NCI-H460 (cell line): ENCODE measurements around the gene ASL. TPM values are rescaled to one million over a fixed set of nuclear protein-coding genes. Genes with fewer than 3 reads are reported as not detected.
"Not testable (repeated sequence)": the region's sequence is repeated elsewhere in the genome, so short reads cannot be mapped to it uniquely, and the experiment has no call there.

ENCODE experiments used
- DNase-seq: peaks from one replicate; pipeline ENCODE4 v3.0.0-alpha.2; 2016; ENCODE audit warnings: low read depth; ENCODE audit errors: extremely low read depth
- total RNA-seq: library from RNA; depleted of rRNA; stranded (reverse); fragments of >200 nt; shearing (Covaris generic); gene quantifications from 2 replicates; pipeline ENCODE4 v1.2.3, GENCODE V29; 2014; rRNA removed

Gene ASL
- total RNA-seq, 1 experiment from 2014 or later, result 12.6 TPM

GRCh38 chr7:66116680-66117420 is 41.2 kb downstream of the ASL start:
- not testable (repeated sequence) for DNase-seq

GRCh38 chr7:66118603-66119002 is 43.0 kb downstream of the ASL start:
- DNase-seq, result no peak

GRCh38 chr7:66119245-66119850 is 43.7 kb downstream of the ASL start:
- no peak for DNase-seq

- DNase-seq, result no peak
Measured at GRCh38 chr7:66123175-66123528, 47.5 kb downstream of the ASL start.

- DNase-seq, result not testable (repeated sequence)
Measured at GRCh38 chr7:66124569-66124861, 48.9 kb downstream of the ASL start.

GRCh38 chr7:66125052-66125694 is 49.6 kb downstream of the ASL start:
- DNase-seq, result no peak

- not testable (repeated sequence) for DNase-seq
Measured at GRCh38 chr7:66125781-66126352, 50.2 kb downstream of the ASL start.

DNA sequence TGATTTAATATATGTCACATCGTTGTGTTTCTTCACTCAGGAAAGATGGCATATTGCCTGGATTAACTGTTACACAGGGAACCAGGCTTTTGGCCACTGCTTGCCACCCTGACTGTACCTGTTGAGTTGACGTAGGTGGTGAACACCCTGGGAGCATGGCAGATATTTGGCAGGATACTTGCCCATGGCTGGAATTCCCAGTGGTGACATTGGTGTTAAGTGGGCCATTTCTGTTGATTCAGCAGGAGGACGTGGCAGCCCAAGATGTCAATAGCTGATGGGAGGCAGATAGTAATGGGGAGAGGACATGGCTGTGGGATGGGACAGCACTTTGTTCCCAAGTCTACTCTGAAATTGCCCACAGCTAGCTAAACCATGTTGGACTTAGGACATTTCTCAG is 51.6 kb downstream of the ASL start:
- not testable (repeated sequence) for DNase-seq

- DNase-seq, result no peak
Measured at GRCh38 chr7:66138994-66139752, 63.6 kb downstream of the ASL start.

DNA sequence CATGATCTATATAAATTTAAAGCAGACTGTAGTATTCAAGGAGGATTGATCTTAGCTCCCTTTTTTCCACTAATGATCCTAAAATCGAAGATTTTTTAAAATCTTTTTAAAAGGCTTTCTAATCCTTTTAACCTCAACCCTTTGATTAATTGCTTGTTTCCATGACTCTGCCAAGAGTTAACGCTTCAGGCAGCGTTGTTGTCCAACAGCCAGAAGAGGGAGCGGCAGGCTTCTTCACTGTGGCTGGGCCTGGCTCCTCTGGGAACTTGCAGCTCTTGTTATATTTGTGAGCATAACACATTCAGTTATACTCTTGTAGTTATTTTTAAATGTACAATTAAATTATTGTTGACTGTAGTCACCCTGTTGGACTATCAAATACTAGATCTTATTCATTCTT is 65.3 kb downstream of the ASL start:
- peak; percentile 7 for DNase-seq

DNA sequence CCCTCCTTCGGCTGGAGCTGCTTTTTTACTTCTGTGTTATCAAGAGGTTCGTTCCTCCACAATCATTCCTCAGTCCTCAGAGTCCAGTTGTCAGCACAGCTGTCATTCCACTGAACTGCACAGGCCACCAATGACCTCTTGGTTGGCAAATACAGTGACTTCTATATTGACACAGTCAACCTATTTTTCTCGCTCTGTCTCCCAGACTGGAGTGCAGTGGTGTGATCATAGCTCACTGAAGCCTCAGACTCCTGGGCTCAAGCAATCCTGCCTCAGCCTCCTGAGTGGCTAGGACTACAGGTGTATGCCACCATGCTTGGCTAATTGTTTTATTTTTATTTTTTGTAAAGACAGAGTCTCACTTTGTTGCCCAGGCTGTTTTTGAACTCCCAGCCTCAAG is 66.7 kb downstream of the ASL start:
- no peak for DNase-seq

- no peak for DNase-seq
Measured at GRCh38 chr7:66142996-66143395, 67.4 kb downstream of the ASL start.

Other genes with a start within 250 kb of the ASL start
- gene VKORC1L1, start 202.7 kb upstream of the ASL start, total RNA-seq, result 15.3 and 17.3 TPM in 2 replicates
- gene GUSB, start 93.6 kb upstream of the ASL start, total RNA-seq, result 25.6 and 33.6 TPM in 2 replicates
- 26.6 and 33.7 TPM in 2 replicates for gene CRCP, start 39.0 kb downstream of the ASL start, total RNA-seq
- gene TPST1, start 129.5 kb downstream of the ASL start, total RNA-seq, result 4.8 and 5.6 TPM in 2 replicates